HG03280 (cell line): ENCODE data around the gene AAGAB.

Experiments
- ATAC-seq: cut with Tn5 transposase; IDR thresholded peaks from one replicate; pipeline ENCODE4 v1.9.1; 2021; ENCODE audit warnings: mild to moderate bottlenecking, moderate library complexity; ENCODE audit not compliant: unreplicated experiment

AAGAB gene

DNA sequence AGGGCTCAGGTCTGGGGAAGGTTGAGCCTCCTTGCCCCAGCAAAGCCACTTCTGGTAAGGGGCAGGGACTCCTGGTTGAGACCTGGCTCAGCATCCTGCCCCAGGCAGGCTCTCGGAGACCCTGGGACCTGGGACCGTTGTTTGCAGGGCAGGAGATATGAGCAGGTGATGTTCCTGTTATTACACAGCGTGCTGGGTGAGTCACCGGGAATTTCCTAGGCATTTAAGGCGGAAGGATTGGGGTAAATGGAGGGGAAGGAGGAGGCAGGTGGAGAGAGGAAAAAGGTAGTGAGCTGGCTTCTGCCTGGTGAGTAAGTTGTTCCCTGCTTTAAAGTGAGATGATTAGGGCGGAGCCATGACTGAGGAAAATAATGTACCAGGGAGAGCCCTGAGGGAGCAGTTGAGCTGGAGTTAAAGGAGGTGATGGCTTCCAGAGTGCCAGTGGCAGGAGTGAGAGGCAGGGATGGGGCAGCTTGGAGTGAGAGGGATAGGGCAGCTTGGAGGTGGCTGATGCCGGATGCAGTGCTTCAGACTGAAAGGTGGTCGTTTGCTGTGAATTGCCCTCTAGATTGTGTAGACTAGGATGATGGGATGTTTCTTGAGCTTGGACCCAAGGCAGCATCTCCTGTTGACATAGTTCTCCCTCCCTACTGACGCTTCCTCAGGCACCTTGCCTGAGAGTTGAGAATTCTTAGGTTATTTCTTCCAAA, 79.4 kb downstream of the AAGAB start:
- no peak for ATAC-seq

DNA sequence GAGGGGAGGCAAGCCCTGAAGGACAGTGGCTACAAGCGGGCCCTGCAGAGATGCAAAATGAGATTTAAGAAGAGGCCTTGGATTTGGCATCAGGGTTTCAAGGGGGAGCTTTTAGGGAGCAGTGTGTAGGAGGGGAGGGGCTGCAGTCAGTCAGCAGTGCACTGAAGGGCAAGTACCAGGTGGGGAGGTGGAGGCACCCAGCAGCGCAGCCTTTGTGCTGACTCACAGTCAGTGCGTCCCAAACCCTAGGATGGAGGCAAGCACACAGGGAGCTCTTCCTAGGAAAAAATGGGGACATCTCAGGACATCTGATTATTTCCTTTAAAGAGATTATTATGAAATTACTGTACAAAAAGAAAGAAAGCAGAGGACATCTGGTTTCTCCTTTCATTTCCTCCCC, 80.0 kb downstream of the AAGAB start:
- no peak for ATAC-seq

DNA sequence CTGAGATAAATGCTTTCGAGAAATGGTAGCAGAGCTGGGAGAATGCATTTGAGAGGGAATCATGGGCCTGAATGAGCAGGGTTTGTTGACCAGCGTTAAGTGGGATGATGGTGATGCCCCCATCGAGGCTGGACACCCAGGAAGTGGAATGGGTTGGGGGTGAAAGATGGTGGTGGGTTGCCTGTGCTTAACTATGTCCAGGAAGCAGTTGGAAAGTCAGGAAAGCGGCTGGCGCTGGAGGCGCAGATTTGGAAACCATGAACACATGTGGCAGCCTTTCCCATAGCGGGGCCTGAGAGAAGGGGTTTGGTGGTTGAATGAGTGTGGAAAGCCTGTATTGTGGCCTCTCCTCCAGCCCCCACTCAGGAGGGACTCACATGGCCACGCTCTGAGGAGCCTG, 80.7 kb downstream of the AAGAB start:
- ATAC-seq, result no peak

GRCh38 chr15:67173005-67173404, 81.5 kb downstream of the AAGAB start:
- no peak for ATAC-seq

GRCh38 chr15:67172172-67172571, 82.3 kb downstream of the AAGAB start:
- no peak for ATAC-seq

DNA sequence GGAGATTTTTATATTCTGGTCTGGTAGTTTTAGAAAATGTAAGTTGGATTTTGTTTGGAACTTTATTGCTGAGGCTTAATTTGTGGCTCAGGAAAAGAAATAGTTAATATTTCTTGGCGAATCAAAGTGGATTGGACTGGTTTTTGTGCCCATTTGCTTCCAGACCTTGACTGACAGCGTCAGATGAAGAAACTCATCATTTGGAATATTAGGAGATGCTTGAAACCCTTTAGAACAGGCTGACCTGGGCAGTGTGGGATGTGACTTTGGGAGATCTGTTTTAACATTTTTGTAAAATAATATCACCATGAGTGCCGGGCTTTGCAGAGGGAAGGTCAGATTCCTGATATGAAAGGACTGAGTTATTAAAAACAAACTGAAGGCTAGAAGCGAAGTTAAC, 83.0 kb downstream of the AAGAB start:
- ATAC-seq, result no peak

DNA sequence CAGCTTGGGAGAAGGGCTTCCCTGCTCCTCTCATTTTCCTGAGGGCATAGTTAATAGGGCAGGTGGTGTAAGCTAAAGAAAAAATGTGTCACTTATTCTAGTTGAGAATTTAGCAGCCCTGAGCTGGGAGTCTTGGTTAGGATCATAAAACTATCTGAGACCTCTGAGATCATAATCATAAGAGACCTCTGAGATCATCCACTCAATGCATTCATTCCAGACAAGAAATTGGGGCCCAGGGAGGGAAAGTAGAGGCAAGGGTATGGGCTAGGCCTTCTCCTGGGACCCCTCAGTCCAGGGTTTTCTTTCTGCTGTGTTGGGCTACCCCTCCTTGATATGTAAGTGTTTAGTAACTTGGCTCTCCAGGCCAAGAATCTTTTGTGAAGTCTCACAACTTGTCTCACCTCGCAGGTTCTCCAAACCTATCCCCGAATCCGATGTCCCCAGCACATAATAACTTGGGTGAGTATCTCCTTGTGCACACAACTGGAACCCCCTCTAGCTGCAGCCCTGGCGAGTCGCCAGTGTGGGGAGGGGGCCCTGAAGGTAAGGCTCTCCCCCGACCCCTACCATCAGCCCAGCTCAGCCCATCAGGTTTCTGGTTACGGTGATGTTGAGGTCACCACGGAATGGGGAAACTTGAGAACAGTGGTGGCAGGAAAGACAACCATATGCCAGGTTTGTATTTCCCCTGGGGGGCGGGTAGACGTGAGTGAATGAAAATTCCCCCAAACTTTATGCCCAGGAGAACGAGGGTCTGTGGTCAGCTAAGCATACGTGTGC, 84.1 kb downstream of the AAGAB start:
- no peak for ATAC-seq

GRCh38 chr15:67168694-67169093, 85.8 kb downstream of the AAGAB start:
- no peak for ATAC-seq

- no peak for ATAC-seq
Observed at GRCh38 chr15:67167091-67167490, 87.4 kb downstream of the AAGAB start.

DNA sequence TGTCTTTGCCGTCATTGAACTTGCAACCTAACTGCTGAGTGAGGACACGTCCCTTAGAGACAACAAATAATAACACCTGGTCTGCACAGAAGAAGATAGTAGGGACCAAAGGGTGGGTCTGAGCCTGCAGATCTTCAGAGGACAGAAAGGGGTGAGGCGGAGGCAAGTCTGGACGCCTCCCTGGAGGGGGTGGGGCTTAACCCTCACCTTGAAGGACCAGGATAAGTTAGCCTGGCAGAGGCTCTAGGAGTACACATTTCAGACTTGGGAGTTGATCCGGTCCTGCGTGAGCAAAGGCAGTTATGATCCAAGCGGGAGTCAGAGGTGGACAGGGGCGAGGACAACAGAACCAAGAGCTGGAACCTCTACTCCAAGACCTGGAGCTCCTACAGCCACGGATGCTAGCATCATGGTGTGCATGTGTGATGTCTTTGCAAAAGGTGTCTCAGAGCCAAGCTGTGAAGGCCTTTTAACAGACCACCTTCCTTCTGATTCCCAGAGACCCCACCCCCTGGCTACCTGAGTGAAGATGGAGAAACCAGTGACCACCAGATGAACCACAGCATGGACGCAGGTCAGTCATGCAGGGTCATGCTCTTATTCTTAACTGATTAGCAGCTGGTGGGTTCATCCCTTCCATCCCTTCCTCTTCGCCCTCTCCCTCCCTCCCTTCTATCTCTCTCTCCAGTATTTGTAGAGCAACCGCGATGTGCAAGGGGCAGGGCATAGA, 88.0 kb downstream of the AAGAB start:
- ATAC-seq, result no peak

DNA sequence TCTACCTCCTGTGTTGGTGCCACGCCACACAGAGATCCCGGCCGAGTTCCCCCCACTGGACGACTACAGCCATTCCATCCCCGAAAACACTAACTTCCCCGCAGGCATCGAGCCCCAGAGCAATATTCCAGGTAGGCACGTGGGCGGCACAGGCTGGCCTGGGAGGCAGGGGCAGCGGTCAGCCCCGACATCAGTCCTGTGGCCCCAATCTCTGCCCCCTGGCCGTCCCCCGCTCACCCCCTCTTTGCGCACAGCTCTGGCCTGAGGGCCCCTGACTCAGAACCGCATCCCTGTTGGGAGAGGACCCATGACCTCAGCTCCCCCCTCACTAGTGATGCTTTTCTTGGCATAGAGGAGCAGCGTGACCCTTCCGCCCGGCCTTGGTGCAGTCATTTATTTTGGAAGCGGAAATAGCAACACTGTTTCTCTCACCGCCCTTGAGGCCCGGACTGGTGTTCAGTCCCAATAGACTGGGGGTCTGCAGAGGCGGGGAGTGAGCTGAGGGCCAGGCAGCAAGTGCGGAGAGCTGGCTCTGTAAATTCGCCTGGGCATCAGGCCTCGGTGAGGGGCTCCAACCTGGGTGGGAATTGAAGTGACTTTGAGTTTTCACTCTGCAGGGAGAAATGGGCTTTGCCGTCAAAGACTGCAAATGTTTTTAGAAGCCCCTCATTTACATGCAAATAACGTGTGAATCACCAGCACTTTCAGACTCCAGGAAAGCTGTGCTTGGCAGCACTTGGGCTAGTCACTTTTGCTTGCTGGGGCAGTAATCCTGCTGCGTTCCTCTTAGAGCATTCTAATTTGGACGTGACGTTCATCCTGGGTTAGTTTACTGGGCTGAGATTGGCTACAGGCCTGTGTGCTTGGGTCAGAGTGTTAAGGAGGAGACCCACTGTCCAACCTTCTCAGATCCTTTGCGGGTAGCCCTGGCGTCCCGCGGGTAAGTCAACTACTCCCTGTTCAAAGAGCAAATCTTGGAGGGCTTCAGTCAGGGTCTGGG, 88.9 kb downstream of the AAGAB start:
- no peak for ATAC-seq

- ATAC-seq, result no peak
Observed at GRCh38 chr15:67164811-67165253, 89.6 kb downstream of the AAGAB start.

- ATAC-seq, result no peak
Observed at GRCh38 chr15:67164401-67164791, 90.1 kb downstream of the AAGAB start.

- ATAC-seq, result no peak
Observed at GRCh38 chr15:67163180-67163579, 91.3 kb downstream of the AAGAB start.

DNA sequence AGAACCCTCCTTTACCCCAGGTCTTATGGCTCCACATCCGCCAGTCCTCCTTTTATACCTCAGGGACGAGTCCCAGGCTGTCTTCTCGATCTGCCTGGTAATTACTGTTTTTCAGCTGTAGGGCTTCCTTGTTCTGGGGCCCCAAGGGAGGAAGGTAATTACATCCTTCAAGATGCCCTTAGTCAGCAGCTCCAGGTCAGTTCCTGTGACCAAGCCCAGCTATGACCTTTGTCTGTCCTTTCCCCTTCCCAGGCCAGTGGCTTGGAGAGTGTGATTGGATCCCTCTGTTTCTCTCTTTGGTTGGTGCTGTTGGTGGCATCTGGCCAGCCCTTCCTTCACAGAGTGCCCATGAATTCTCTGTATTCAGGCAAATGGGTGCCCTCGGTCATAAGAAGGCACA, 92.6 kb downstream of the AAGAB start:
- ATAC-seq, result no peak

GRCh38 chr15:67161412-67161811, 93.0 kb downstream of the AAGAB start:
- no peak for ATAC-seq

GRCh38 chr15:67158367-67158766, 96.1 kb downstream of the AAGAB start:
- no peak for ATAC-seq

DNA sequence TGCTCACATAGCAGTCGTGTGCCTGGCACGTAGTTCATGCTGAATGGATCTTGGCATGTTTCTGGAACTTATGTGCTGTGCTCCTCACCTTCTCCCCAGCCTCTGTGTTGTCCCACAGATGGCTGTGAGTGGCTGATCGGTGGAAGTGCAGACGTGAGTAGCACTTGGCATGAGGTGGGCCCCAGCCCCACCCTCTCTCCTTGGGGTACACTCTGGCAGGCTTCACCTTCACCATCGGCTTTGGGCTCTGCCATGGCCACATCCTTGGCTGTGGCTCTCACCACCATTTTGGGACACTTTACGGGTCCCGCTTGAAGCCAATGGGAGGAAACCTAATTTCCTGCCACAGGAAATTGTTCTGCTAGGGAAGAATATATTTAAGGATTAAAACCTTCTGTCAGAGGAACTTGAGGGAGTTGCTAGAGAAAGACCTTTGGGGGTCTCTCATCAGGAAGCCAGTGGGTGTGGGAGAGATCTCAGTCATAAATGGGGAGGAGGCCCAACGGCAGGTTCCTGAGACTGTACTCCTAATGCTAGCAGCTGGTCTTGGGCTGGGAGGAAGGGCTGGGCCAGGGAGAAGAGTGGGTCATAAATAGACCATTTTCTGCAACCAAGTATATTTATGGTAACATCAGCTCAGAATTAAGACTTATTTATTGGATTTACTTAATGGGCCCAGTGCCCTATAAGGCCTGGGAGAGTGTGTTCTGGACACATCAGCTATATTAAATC, 96.8 kb downstream of the AAGAB start:
- no peak for ATAC-seq

DNA sequence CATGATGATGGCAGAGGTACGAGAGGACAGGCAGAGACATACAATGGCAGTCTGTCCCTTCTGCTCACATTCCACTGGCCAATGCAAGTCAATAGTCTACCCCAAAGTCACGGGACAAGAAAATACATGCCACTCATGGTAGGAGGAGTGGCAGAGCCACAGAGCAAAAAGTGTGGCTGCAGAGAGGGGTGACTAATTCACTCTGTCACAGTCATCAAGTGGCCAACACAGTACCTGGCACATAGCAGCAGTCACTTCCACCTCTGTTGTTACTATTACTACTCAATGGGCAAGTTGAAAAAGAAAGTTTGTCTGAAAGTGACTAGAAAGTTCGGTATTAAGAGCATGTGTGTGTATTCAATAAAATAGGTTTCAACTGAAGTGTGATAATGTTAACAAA, 97.6 kb downstream of the AAGAB start:
- ATAC-seq, result no peak

- ATAC-seq, result no peak
Observed at GRCh38 chr15:67156426-67156825, 98.0 kb downstream of the AAGAB start.
